H1 (cell line): Measurements from ENCODE around the gene CTNNA3. TPM values are rescaled to one million over a fixed set of nuclear protein-coding genes. Genes with fewer than 3 reads are reported as not detected.

ENCODE experiments used
- BCL11A ChIP-seq, 2 experiments: IDR thresholded peaks; one replicate each; pipeline ENCODE4 v1.6.1; 2011; ENCODE audit warnings: low read depth in 2 of 2, low read length in 2 of 2, mild to moderate bottlenecking in 2 of 2
- CTBP2 ChIP-seq: IDR thresholded peaks from 2 replicates; pipeline ENCODE4 v1.7.0; 2011; ENCODE audit warnings: borderline replicate concordance, mild to moderate bottlenecking, moderate library complexity, mixed read lengths, low read length; ENCODE audit not compliant: insufficient read depth, insufficient read length
- polyA plus RNA-seq, 7 experiments: library from polyadenylated mRNA; depleted of rRNA in 3 of 7; stranded (reverse) in 5 of 7; unstranded in 2 of 7; fragments of >200 nt in 5 of 7; fragments of 200-250 nt in 2 of 7; gene quantifications; 1 replicate in 5 of 7; 2 replicates in 1 of 7; 4 replicates in 1 of 7; pipeline versions ENCODE4 v1.2.1 to v1.2.3, GENCODE V29; 2011 to 2013; ENCODE audit warnings: missing spikeins in 2 of 7, mixed read lengths in 2 of 7
- total RNA-seq: library from RNA; stranded (reverse); fragmentation: NEBNext Ultra II Directional; extraction: Animal tissue kit (Norgen Biotek cat#: 25700); gene quantifications from 2 replicates; pipeline ENCODE4 v1.2.1, GENCODE V29; 2021

CTNNA3 gene
- total and polyA plus RNA-seq, 2 of the 8 experiments (the other 6 are each of a cell fraction or from before 2014, with no cell fraction given): 1.3 to 1.5 TPM

- TF ChIP-seq BCL11A (IDR thresholded peaks at IDR 0.05; ENCODE audit: low read depth in 2 of 2, low read length in 2 of 2): no peak
- TF ChIP-seq CTBP2: no peak
These were observed 809.1 kb downstream of the CTNNA3 start (continued) for GRCh38 chr10:66886848-66887247.
